HepG2 (cell line): ENCODE measurements around the gene CST3. TPM values are rescaled to one million over a fixed set of nuclear protein-coding genes. Genes with fewer than 3 reads are reported as not detected.

Experiments
- CBX2 ChIP-seq, 2 experiments: fragments of 200-600 bp in 1 of 2; sonication (generic); formaldehyde crosslinking in 1 of 2; IDR thresholded peaks; 2 replicates each; pipeline versions ENCODE4 v1.7.0 to v1.8.1; 2018 to 2022; ENCODE audit warnings: low read depth in 2 of 2, low read length in 1 of 2, mild to moderate bottlenecking in 1 of 2, missing genetic modification reagents in 1 of 2
- CEBPG ChIP-seq: IDR thresholded peaks from 2 replicates; pipeline ENCODE4 v1.6.1; 2016
- CENPT ChIP-seq: sonication (generic); formaldehyde crosslinking; IDR thresholded peaks from 2 replicates; pipeline ENCODE4 v1.8.0; 2022; ENCODE audit warnings: low read depth, mild to moderate bottlenecking, moderate library complexity, missing genetic modification reagents
- FOSL2 ChIP-seq: sonication (generic); formaldehyde crosslinking; IDR thresholded peaks from 2 replicates; pipeline ENCODE4 v1.4.0; 2020; ENCODE audit warnings: missing genetic modification reagents
- RBM22 ChIP-seq: fragments of 200-400 bp; formaldehyde crosslinking; optimal IDR thresholded peaks from 2 replicates; pipeline ENCODE3; 2017; ENCODE audit warnings: mild to moderate bottlenecking, low read length, moderate library complexity
- TEAD3 ChIP-seq: optimal IDR thresholded peaks from 2 replicates; pipeline ENCODE3; 2016; ENCODE audit warnings: borderline replicate concordance
- ZMYM2 ChIP-seq: sonication (generic); formaldehyde crosslinking; IDR thresholded peaks from 2 replicates; pipeline ENCODE4 v1.8.0; 2022; ENCODE audit warnings: mild to moderate bottlenecking, missing genetic modification reagents
- ZNF138 ChIP-seq: sonication (generic); formaldehyde crosslinking; IDR thresholded peaks from 2 replicates; pipeline ENCODE4 v1.5.0; 2020; ENCODE audit warnings: mild to moderate bottlenecking, low read depth, missing genetic modification reagents
- ZNF180 ChIP-seq: sonication (generic); formaldehyde crosslinking; IDR thresholded peaks from 2 replicates; pipeline ENCODE4 v1.4.0; 2020; ENCODE audit warnings: low read depth, missing genetic modification reagents, borderline replicate concordance
- ZNF850 ChIP-seq: sonication (generic); formaldehyde crosslinking; conservative IDR thresholded peaks from 2 replicates; pipeline ENCODE4 v1.9.0; 2021; ENCODE audit warnings: mild to moderate bottlenecking, missing genetic modification reagents
- ZSCAN25 ChIP-seq: sonication (generic); formaldehyde crosslinking; IDR thresholded peaks from 2 replicates; pipeline ENCODE4 v1.8.0; 2022; ENCODE audit warnings: mild to moderate bottlenecking, missing genetic modification reagents
- polyA plus RNA-seq, 8 experiments: library from polyadenylated mRNA; depleted of rRNA in 3 of 8; stranded (reverse) in 7 of 8; unstranded in 1 of 8; fragments of >200 nt; fragmentation: Illumina TruSeq in 4 of 8; extraction: Trizol in 4 of 8; gene quantifications; 2 replicates each; pipeline versions ENCODE4 v1.2.1 to v1.2.3, GENCODE V29; 2011 to 2016; ENCODE audit warnings: low read depth in 4 of 8, missing spikeins in 1 of 8, mixed read lengths in 1 of 8; ENCODE audit not compliant: insufficient read depth in 1 of 8
- total RNA-seq, 5 experiments: library from RNA; depleted of rRNA; stranded (reverse); fragments of >200 nt; fragmentation: Illumina TruSeq; extraction: Trizol; gene quantifications; 2 replicates each; pipeline ENCODE4 v1.2.3, GENCODE V29; 2016; ENCODE audit warnings: low read depth in 1 of 5
- TF ChIP-seq, protein P1 (sequence below): sonication (generic); formaldehyde crosslinking; IDR thresholded peaks from 2 replicates; pipeline ENCODE4 v1.4.0; 2020; ENCODE audit warnings: missing genetic modification reagents
- TF ChIP-seq, protein P2 (sequence below): sonication (generic); formaldehyde crosslinking; IDR thresholded peaks from one replicate; pipeline ENCODE4 v1.5.1; 2020; ENCODE audit warnings: mild to moderate bottlenecking, missing genetic modification reagents; ENCODE audit errors: not compliant biosample characterization

Gene CST3
- total and polyA plus RNA-seq, 2 of the 13 experiments (the other 11 are each of a cell fraction or from before 2014, with no cell fraction given) = 690 to 1,005 TPM

DNA sequence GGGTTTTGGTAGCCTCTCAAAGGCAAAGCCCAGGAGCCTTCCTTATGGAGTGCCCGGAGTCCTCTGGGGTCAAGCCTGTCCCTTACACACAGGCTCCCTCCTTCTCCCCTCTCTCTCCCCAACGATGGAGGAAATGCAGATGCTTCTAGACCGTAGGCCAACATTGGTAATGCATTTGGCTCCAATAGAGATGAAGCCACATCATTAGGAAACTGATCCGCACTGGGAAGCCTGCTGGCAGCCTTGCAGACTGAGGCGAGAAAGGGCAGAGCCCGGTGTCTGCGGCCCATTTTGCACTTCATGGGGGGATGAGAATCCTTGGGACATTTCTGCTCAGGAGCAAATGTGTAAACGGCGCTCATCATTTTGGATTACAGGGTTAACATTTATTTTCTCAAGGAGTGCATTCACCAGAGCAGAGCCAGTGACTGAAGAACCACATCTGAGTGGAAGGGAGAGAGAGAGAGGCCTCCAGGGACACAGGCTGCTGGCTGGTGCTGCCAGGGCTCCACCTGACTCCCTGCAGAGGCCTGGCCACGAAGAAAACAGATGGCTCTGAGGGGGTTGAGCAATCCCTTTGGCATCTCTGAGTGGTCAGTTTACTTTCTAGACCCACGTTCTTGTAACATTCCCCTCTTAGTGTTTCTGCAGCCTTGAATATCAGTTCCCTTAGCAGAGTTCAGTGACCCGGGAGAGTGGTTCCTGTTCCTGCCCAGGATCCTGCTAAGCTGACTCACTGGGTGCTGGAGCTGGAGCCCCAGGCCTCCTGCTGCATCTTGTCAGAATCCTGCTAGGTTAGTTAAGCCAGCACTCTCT is 4.4 kb upstream of the CST3 start (continued):
- TF ChIP-seq, protein P1, sequence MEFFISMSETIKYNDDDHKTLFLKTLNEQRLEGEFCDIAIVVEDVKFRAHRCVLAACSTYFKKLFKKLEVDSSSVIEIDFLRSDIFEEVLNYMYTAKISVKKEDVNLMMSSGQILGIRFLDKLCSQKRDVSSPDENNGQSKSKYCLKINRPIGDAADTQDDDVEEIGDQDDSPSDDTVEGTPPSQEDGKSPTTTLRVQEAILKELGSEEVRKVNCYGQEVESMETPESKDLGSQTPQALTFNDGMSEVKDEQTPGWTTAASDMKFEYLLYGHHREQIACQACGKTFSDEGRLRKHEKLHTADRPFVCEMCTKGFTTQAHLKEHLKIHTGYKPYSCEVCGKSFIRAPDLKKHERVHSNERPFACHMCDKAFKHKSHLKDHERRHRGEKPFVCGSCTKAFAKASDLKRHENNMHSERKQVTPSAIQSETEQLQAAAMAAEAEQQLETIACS (CRISPR knock-in tag) = no peak
- TF ChIP-seq ZSCAN25 (CRISPR knock-in tag) (peak; percentile 47; the same call in 1 of the 2 replicates), ZNF180 (CRISPR knock-in tag) (no peak), FOSL2 (CRISPR knock-in tag) (peak; percentile 46; the same call in 1 of the 2 replicates), ZNF138 (CRISPR knock-in tag) (no peak), ZNF850 (CRISPR knock-in tag) (no peak), CEBPG (peak; percentile 74; the same call in 1 of the 2 replicates), ZMYM2 (CRISPR knock-in tag) (0 out of 2 replicates have a peak, but pooled peaks have one; percentile 5), CBX2 (IDR thresholded peaks at IDR 0.05; ENCODE audit: low read depth, low read length) (no peak), CBX2 (CRISPR knock-in tag; IDR thresholded peaks at IDR 0.05; ENCODE audit: low read depth) (peak; percentile 58; the same call in 1 of the 2 replicates), TEAD3 (CRISPR knock-in tag) (peak; percentile 47), RBM22 (no peak), CENPT (CRISPR knock-in tag) (no peak)
- TF ChIP-seq, protein P2, sequence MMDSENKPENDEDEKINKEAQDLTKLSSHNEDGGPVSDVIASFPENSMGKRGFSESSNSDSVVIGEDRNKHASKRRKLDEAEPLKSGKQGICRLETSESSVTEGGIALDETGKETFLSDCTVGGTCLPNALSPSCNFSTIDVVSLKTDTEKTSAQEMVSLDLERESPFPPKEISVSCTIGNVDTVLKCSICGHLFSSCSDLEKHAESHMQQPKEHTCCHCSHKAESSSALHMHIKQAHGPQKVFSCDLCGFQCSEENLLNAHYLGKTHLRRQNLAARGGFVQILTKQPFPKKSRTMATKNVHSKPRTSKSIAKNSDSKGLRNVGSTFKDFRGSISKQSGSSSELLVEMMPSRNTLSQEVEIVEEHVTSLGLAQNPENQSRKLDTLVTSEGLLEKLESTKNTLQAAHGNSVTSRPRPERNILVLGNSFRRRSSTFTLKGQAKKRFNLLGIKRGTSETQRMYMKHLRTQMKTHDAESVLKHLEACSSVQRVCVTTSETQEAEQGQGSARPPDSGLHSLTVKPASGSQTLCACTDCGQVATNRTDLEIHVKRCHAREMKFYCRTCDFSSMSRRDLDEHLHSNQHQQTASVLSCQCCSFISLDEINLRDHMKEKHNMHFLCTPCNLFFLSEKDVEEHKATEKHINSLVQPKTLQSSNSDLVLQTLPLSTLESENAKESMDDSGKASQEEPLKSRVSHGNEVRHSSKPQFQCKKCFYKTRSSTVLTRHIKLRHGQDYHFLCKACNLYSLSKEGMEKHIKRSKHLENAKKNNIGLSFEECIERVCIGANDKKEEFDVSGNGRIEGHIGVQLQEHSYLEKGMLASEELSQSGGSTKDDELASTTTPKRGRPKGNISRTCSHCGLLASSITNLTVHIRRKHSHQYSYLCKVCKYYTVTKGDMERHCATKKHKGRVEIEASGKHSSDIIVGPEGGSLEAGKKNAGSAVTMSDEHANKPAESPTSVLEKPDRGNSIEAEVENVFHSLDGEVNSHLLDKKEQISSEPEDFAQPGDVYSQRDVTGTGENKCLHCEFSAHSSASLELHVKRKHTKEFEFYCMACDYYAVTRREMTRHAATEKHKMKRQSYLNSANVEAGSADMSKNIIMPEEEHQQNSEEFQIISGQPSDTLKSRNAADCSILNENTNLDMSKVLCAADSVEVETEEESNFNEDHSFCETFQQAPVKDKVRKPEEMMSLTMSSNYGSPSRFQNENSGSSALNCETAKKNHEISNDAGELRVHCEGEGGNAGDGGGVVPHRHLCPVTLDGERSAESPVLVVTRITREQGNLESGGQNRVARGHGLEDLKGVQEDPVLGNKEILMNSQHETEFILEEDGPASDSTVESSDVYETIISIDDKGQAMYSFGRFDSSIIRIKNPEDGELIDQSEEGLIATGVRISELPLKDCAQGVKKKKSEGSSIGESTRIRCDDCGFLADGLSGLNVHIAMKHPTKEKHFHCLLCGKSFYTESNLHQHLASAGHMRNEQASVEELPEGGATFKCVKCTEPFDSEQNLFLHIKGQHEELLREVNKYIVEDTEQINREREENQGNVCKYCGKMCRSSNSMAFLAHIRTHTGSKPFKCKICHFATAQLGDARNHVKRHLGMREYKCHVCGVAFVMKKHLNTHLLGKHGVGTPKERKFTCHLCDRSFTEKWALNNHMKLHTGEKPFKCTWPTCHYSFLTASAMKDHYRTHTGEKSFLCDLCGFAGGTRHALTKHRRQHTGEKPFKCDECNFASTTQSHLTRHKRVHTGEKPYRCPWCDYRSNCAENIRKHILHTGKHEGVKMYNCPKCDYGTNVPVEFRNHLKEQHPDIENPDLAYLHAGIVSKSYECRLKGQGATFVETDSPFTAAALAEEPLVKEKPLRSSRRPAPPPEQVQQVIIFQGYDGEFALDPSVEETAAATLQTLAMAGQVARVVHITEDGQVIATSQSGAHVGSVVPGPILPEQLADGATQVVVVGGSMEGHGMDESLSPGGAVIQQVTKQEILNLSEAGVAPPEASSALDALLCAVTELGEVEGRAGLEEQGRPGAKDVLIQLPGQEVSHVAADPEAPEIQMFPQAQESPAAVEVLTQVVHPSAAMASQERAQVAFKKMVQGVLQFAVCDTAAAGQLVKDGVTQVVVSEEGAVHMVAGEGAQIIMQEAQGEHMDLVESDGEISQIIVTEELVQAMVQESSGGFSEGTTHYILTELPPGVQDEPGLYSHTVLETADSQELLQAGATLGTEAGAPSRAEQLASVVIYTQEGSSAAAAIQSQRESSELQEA (CRISPR knock-in tag) = no peak
